Pulmonary artery endothelial cell (primary cell): ENCODE data around the gene CD1E. TPM values are rescaled to one million over a fixed set of nuclear protein-coding genes. Genes with fewer than 3 reads are reported as not detected.
"Not testable (repeated sequence)": the region's sequence is repeated elsewhere in the genome, so short reads cannot be mapped to it uniquely, and the experiment has no call there.

Source experiments
- DNase-seq: peaks from one replicate; pipeline ENCODE4 v3.0.0-alpha.2; 2011; ENCODE audit warnings: low read depth, low spot score
- total RNA-seq: library from RNA; depleted of rRNA; stranded (reverse); fragments of >200 nt; gene quantifications from 2 replicates; pipeline ENCODE4 v1.2.3, GENCODE V29; 2014

CD1E gene
- total RNA-seq, 1 donor from 2014 or later: not detected

DNA sequence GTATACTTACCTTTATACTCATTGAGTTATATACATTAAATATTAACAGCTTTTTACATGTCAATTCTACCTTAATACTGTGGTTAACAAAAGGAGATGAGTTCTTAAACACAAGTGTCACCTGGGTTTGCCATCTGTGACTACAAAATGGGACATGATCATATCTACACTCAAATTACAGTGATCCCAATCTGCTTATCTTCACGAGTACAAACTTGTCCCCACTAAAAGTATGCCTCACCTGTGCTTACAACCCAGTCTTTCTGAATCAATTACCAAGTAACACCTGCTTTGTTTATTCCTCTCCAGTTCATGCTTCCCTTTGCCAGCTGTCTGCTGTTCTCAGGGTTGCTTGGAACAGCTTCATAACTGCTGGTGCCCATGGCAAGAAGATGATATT, 8.8 kb downstream of the CD1E start:
- DNase-seq: no peak

DNA sequence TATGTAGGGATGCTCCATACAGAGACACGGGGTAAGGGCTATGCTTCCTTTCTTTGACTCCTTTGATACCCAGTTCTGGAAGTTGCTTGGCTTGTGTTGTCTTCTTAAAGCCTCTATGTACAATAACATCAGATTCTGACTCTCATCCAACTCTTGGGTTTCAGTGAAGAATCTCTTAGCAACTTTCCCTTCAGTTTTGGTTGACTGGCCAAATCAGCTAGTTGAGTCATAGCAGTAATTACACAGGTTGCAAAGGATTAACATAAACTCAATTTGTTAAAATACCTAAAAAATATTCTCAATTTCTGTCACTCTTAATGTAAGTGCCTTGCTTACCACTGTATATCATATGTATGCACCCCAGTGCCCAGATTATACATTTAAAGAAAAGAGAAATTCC, 9.2 kb downstream of the CD1E start:
- DNase-seq: no peak

DNA sequence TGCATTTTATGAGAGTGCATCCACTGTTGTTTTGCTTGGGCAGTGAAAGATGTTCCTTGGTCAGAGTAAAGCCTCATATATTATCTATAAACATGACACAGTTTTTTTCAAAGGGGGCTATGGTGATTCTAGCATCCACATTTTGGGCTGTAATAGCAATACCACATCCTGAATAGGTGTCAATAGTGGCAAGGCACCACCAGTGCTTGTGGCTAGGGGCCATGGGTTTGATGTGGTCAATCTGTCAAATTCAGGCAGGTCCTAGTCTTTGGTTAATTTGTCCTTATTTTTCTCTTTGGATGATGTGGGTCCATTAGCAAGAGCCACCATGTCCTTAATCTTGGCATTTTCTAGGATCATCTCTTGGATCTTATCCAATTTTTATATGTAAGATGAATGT, 13.1 kb downstream of the CD1E start:
- DNase-seq: no peak

DNA sequence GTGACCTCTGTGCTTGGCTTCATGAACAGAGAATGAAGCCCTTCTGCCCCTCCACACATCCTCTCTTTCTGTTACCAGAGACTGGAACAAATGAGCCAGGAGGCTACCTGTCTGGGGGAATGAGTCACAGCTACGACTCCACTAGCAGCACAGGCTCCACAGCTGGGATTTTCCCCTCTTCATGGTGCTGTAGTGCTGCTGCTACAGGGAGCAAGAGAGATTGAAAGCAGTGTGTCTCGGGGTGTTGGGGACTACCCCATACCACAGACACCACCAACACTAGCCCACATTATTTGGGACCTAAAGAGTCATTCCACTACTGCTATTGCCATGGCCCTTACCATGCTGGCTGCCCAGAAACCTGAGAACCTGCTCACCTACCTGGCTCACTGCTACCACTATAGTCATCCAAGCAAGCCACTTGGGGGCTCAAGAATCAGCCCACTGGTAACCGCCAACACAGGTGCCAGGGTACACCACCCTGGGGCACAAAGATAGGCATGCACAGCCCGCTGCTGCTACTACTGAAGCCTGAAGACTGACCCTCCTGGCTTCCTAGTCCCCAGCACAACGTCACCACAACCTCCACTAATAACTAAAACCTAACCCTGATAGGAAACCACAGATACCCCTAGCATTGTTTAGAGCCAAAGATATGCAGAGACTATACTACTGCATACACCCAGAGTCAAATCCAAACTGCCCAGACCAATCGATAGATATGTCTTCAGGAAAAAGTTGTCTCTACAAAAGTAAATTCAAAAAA, 17.7 kb downstream of the CD1E start:
- DNase-seq: no peak

DNA sequence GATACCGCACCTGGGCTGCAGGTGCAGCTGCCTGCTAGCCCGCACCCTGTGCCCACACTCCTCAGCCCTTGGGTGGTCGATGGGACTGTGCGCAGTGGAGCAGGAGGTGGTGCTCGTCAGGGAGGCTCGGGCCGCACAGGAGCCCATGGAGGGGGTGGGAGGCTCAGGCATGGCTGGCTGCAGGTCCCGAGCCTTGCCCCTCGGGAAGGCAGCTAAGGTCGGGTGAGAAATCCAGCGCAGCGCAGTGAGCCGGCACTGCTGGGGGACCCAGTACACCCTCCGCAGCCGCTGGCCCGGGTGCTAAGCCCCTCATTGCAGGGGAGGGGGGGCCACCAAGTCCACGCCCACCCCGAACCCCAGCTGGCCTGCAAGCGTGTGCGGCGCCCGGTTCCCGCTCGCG, 20.4 kb downstream of the CD1E start:
- not testable (repeated sequence) for DNase-seq

DNA sequence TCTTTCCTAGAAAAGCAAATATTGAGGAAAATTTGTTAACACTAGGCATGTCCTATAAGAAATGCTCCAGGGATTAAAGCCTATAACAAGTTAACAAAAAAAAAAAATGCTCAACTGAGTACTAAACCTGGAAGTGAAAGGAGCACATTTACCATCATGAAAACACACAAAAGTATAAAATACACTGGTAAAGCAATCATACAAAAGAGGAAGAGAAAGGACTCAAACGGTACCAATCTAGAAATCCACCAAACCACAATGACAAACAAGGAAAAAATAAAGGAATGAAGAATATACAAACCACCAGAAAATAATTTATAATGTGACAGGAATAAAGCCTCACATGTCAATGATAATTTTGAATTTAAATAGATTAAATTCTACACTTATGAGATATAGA, 21.2 kb downstream of the CD1E start:
- no peak for DNase-seq

DNA sequence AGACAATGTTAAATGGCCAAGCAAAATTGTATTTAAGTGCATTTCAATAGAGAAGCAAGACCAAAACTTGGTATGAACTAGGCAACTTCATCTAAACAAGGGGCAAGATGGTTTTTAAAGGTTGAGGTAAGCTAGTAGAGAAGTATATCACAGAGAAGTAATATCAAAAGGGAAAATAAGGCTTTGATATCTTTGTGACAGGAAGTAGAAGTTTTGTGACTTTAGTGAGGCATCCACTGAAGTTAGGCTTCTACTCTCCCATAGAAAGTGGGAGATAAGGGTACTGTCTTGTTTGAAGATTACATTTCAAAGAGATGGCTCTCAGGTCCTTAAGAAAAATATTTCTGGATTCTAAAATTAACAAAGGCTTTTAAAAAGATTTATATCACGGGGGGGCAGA, 36.6 kb downstream of the CD1E start:
- DNase-seq: no peak

DNA sequence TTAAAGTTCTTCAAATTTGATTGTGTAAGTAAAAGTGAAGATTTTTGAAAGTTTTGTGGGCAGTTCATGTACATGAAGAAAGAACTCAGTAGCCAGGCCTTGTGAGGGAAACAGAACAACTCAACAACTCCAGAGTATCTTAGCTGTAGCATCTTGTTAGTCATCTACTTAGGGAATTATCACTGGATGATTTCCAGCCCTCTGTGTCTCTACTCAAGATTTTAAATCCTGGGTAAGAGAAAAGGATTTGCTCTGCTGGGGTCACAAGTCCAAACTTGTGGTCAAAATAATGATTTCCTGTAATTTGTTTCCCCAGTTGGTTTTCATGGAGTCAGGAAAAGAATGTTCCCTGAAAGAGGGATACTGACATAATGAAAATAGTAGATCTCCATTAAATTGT, 37.4 kb downstream of the CD1E start:
- no peak for DNase-seq

DNA sequence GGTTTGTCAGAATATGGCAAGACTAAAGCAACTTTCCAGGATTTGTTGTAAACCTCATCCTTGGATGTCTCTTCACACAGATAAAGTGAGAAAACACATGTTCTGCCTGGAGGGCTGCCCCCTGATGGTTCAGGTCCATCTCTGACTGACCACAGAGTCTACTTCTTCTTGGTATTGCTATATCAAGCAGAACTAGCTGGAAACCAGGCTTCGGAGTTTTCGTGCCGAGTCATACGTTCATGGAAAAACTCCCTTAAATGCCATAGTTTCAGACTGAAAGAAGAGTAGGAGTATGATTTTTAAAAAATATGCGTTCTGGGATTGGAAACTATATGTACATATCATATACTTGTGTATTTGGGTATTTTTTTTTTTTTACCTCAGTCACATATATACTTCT, 39.8 kb downstream of the CD1E start:
- no peak for DNase-seq

DNA sequence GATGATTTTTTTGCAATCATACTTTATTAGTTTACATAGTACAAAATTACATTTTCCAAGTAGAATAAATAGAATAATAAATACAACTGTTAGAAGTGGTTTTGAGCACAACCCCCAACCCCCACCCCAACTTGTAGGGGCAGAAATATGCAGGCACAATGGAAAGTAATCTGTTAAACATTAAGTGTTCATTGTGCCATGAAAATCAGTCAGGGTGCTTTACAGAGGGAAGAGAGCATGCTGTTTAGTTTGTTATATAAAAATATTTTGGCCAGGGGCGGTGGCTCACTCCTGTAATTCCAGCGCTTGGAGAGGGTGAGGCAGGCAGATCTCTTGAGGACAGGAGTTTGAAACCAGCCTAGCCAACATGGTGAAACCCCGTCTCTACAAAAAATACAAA, 43.0 kb downstream of the CD1E start:
- DNase-seq: no peak

DNA sequence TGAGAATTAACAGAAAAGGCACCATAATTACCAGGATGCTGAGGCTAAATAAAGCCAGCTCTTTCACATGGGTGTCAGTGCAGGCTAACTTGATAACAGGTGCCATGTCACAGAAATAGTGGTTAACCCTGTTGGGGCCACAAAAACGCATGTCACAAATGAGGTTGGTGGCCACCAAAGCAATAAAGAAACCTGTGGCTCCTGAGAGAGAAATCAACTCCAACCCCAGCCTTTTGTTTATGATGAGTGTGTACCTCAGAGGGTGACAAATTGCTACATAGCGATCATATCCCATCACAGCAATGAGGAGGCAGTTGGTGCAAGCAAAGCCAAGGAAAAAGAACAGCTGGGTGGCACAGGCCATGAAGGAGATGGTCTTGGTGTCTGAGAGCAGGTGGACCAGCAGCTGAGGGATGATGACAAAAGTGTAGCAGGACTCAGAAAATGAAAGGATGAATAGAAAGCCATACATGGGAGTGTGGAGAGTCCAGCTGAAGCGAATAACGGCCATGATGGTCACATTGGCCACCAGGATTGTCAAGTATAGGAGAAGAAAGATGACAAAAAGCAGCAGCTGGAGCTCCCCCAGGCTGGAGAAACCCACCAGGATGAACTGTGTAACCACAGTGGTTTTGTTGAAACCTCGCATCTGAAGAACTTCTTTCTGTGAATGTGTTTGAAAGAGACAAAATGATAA, 45.3 kb downstream of the CD1E start, which contains the start of gene OR10T2:
OR10T2 (minus strand) TSS at position 649 of the 697 bp plus-strand sequence; CDS start at position 649, 0 bp downstream.
- DNase-seq: no peak

DNA sequence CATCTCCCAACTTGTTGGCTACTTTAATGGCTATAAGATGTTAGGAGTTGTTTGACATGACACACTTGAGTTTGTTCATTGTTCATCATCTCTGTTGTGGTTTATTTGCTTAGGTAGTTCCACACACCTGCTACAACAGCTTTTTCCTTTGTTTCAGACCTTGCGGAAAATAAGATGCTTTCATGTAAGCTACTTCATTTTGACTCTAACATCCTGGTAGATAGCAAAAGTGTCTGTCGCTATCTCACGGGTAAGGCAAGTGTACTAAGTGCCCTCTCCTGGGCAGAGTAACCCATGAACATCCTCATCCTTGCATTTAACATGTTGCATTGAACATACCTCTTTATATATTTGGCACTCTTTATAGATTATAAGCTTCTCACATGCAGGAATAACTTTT, 47.2 kb downstream of the CD1E start:
- no peak for DNase-seq

DNA sequence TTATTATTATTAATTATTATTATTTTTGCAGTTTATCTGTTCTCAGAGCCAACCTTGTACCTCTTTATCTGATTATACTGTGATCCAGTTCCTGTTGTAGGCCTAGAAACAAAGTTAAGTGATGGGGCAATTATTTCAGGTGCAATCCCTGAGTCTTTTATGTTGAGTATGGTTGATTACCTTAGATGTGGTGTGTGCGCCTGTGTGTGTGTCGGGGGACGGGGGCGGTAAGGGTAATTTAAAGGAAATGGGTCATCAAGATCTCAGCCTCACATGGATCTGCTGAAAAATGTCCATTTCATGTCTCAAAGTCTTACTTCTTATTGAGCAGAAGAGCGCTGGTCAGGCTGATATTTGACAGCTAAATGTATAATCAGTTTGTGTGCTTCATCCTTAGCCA, 53.4 kb downstream of the CD1E start:
- DNase-seq: no peak

Other genes with a start within 250 kb of the CD1E start
- not detected in 2 replicates for gene CD1D, start 173.0 kb upstream of the CD1E start, total RNA-seq
- not detected in 2 replicates for gene CD1A, start 99.5 kb upstream of the CD1E start, total RNA-seq
- not detected in 2 replicates for gene CD1C, start 64.0 kb upstream of the CD1E start, total RNA-seq
- gene CD1B, start 22.4 kb upstream of the CD1E start, total RNA-seq: not detected in 2 replicates
- not detected in 2 replicates for gene OR10T2, start 45.6 kb downstream of the CD1E start, total RNA-seq
- gene OR10K2, start 72.3 kb downstream of the CD1E start, total RNA-seq: not detected in 2 replicates
- gene OR10K1, start 107.9 kb downstream of the CD1E start, total RNA-seq: not detected in 2 replicates
- not detected in 2 replicates for gene OR10R2, start 118.3 kb downstream of the CD1E start, total RNA-seq
- gene OR6Y1, start 200.5 kb downstream of the CD1E start, total RNA-seq: not detected in 2 replicates
- gene OR6P1, start 216.7 kb downstream of the CD1E start, total RNA-seq: not detected in 2 replicates
- gene OR10X1, start 226.0 kb downstream of the CD1E start, total RNA-seq: not detected in 2 replicates